Measurements from ENCODE around the gene ATP9B.
"Not testable (repeated sequence)": the region's sequence is repeated elsewhere in the genome, so short reads cannot be mapped to it uniquely, and the experiment has no call there.

Gene ATP9B

GRCh38 chr18:79257480-79257879 lies 188.3 kb downstream of the ATP9B start:
- Histone ChIP-seq H3K27ac (ENCODE audit: low read depth, low read length, severe bottlenecking) (no peak overlapping the region), H3K4me3 (ENCODE audit: extremely low read depth, insufficient read depth, low read length, poor library complexity, severe bottlenecking) (no peak overlapping the region), H3K36me3 (ENCODE audit: control insufficient read depth, insufficient read depth, low read length) (no peaks in the 10 kb centered on the region), H3K9me3 (ENCODE audit: control insufficient read depth, low read length) (no peaks in the 10 kb centered on the region), H3K4me1 (ENCODE audit: control insufficient read depth, insufficient read depth, low read length, poor library complexity, severe bottlenecking) (no peaks in the 10 kb centered on the region)
- WGBS, 2 experiments (ENCODE audit: insufficient coverage in 2 of 2) = 85 to 96% methylated on average over 5 of the region's 6 CpGs

GRCh38 chr18:79258447-79258846 lies 189.3 kb downstream of the ATP9B start:
- 67% methylated on average over 1 of the region's 4 CpGs; no CpG with 5 or more reads in 1 of the 2 experiments for WGBS, 2 experiments (ENCODE audit: insufficient coverage in 2 of 2)
- Histone ChIP-seq H3K36me3 (ENCODE audit: control insufficient read depth, insufficient read depth, low read length) (no peaks in the 10 kb centered on the region), H3K4me1 (ENCODE audit: control insufficient read depth, insufficient read depth, low read length, poor library complexity, severe bottlenecking) (no peaks in the 10 kb centered on the region), H3K27ac (ENCODE audit: low read depth, low read length, severe bottlenecking) (no peak overlapping the region), H3K4me3 (ENCODE audit: extremely low read depth, insufficient read depth, low read length, poor library complexity, severe bottlenecking) (no peak overlapping the region), H3K9me3 (ENCODE audit: control insufficient read depth, low read length) (no peaks in the 10 kb centered on the region)

- H3K36me3 ChIP-seq (ENCODE audit: control insufficient read depth, insufficient read depth, low read length) = no peaks in the 10 kb centered on the region
- no peaks in the 10 kb centered on the region for H3K4me1 ChIP-seq (ENCODE audit: control insufficient read depth, insufficient read depth, low read length, poor library complexity, severe bottlenecking)
- no CpG with 5 or more reads among the region's 2 CpGs for WGBS, 2 experiments (ENCODE audit: insufficient coverage in 2 of 2)
- H3K9me3 ChIP-seq (ENCODE audit: control insufficient read depth, low read length) = no peaks in the 10 kb centered on the region
- H3K27ac ChIP-seq (ENCODE audit: low read depth, low read length, severe bottlenecking) = no peak overlapping the region
- no peak overlapping the region for H3K4me3 ChIP-seq (ENCODE audit: extremely low read depth, insufficient read depth, low read length, poor library complexity, severe bottlenecking)
Measured at GRCh38 chr18:79259218-79259617, 190.0 kb downstream of the ATP9B start.

GRCh38 chr18:79260023-79260422 lies 190.8 kb downstream of the ATP9B start:
- Histone ChIP-seq H3K4me3 (ENCODE audit: extremely low read depth, insufficient read depth, low read length, poor library complexity, severe bottlenecking) (no peak overlapping the region), H3K27ac (ENCODE audit: low read depth, low read length, severe bottlenecking) (peak overlapping the region; percentile 10), H3K36me3 (ENCODE audit: control insufficient read depth, insufficient read depth, low read length) (no peaks in the 10 kb centered on the region), H3K4me1 (ENCODE audit: control insufficient read depth, insufficient read depth, low read length, poor library complexity, severe bottlenecking) (no peaks in the 10 kb centered on the region), H3K9me3 (ENCODE audit: control insufficient read depth, low read length) (no peaks in the 10 kb centered on the region)
- WGBS, 2 experiments (ENCODE audit: insufficient coverage in 2 of 2) = 93 to 98% methylated on average over 6 of the region's 8 CpGs

GRCh38 chr18:79260510-79260909 lies 191.3 kb downstream of the ATP9B start:
- 77 to 80% methylated on average over 1 of the region's 1 CpG for WGBS, 2 experiments (ENCODE audit: insufficient coverage in 2 of 2)
- Histone ChIP-seq H3K4me1 (ENCODE audit: control insufficient read depth, insufficient read depth, low read length, poor library complexity, severe bottlenecking) (no peaks in the 10 kb centered on the region), H3K4me3 (ENCODE audit: extremely low read depth, insufficient read depth, low read length, poor library complexity, severe bottlenecking) (no peak overlapping the region), H3K27ac (ENCODE audit: low read depth, low read length, severe bottlenecking) (no peak overlapping the region), H3K36me3 (ENCODE audit: control insufficient read depth, insufficient read depth, low read length) (no peaks in the 10 kb centered on the region), H3K9me3 (ENCODE audit: control insufficient read depth, low read length) (no peaks in the 10 kb centered on the region)

GRCh38 chr18:79265068-79265467 lies 195.9 kb downstream of the ATP9B start:
- 93 to 94% methylated on average over 5 to 6 of the region's 9 CpGs for WGBS, 2 experiments (ENCODE audit: insufficient coverage in 2 of 2)
- not testable (repeated sequence) for H3K4me1 ChIP-seq (ENCODE audit: control insufficient read depth, insufficient read depth, low read length, poor library complexity, severe bottlenecking); H3K9me3 ChIP-seq (ENCODE audit: control insufficient read depth, low read length); H3K4me3 ChIP-seq (ENCODE audit: extremely low read depth, insufficient read depth, low read length, poor library complexity, severe bottlenecking); H3K36me3 ChIP-seq (ENCODE audit: control insufficient read depth, insufficient read depth, low read length); H3K27ac ChIP-seq (ENCODE audit: low read depth, low read length, severe bottlenecking)

- H3K36me3 ChIP-seq (ENCODE audit: control insufficient read depth, insufficient read depth, low read length); H3K4me3 ChIP-seq (ENCODE audit: extremely low read depth, insufficient read depth, low read length, poor library complexity, severe bottlenecking); H3K9me3 ChIP-seq (ENCODE audit: control insufficient read depth, low read length); H3K27ac ChIP-seq (ENCODE audit: low read depth, low read length, severe bottlenecking); H3K4me1 ChIP-seq (ENCODE audit: control insufficient read depth, insufficient read depth, low read length, poor library complexity, severe bottlenecking): not testable (repeated sequence)
Measured at GRCh38 chr18:79271812-79272211, 202.6 kb downstream of the ATP9B start.

GRCh38 chr18:79272916-79273315 lies 203.7 kb downstream of the ATP9B start:
- Histone ChIP-seq H3K36me3 (ENCODE audit: control insufficient read depth, insufficient read depth, low read length) (no peaks in the 10 kb centered on the region), H3K4me3 (ENCODE audit: extremely low read depth, insufficient read depth, low read length, poor library complexity, severe bottlenecking) (no peak overlapping the region), H3K9me3 (ENCODE audit: control insufficient read depth, low read length) (no peaks in the 10 kb centered on the region), H3K27ac (ENCODE audit: low read depth, low read length, severe bottlenecking) (no peak overlapping the region), H3K4me1 (ENCODE audit: control insufficient read depth, insufficient read depth, low read length, poor library complexity, severe bottlenecking) (no peaks in the 10 kb centered on the region)
- 87 to 92% methylated on average over 6 to 8 of the region's 8 CpGs for WGBS, 2 experiments (ENCODE audit: insufficient coverage in 2 of 2)

- H3K36me3 ChIP-seq (ENCODE audit: control insufficient read depth, insufficient read depth, low read length) = no peaks in the 10 kb centered on the region
- WGBS, 2 experiments (ENCODE audit: insufficient coverage in 2 of 2) = 85 to 88% methylated on average over 8 of the region's 8 CpGs
- H3K4me3 ChIP-seq (ENCODE audit: extremely low read depth, insufficient read depth, low read length, poor library complexity, severe bottlenecking) = no peak overlapping the region
- H3K4me1 ChIP-seq (ENCODE audit: control insufficient read depth, insufficient read depth, low read length, poor library complexity, severe bottlenecking) = no peaks in the 10 kb centered on the region
- H3K9me3 ChIP-seq (ENCODE audit: control insufficient read depth, low read length) = no peaks in the 10 kb centered on the region
- H3K27ac ChIP-seq (ENCODE audit: low read depth, low read length, severe bottlenecking) = no peak overlapping the region
Measured at GRCh38 chr18:79274823-79275222, 205.6 kb downstream of the ATP9B start.

GRCh38 chr18:79275461-79275860 lies 206.3 kb downstream of the ATP9B start:
- H3K4me3 ChIP-seq (ENCODE audit: extremely low read depth, insufficient read depth, low read length, poor library complexity, severe bottlenecking) = no peak overlapping the region
- no peaks in the 10 kb centered on the region for H3K4me1 ChIP-seq (ENCODE audit: control insufficient read depth, insufficient read depth, low read length, poor library complexity, severe bottlenecking)
- WGBS, 2 experiments (ENCODE audit: insufficient coverage in 2 of 2) = 88% methylated on average over 5 of the region's 7 CpGs; no CpG with 5 or more reads in 1 of the 2 experiments
- H3K36me3 ChIP-seq (ENCODE audit: control insufficient read depth, insufficient read depth, low read length) = no peaks in the 10 kb centered on the region
- no peaks in the 10 kb centered on the region for H3K9me3 ChIP-seq (ENCODE audit: control insufficient read depth, low read length)
- no peak overlapping the region for H3K27ac ChIP-seq (ENCODE audit: low read depth, low read length, severe bottlenecking)

GRCh38 chr18:79275992-79276391 lies 206.8 kb downstream of the ATP9B start:
- Histone ChIP-seq H3K4me3 (ENCODE audit: extremely low read depth, insufficient read depth, low read length, poor library complexity, severe bottlenecking) (no peak overlapping the region), H3K36me3 (ENCODE audit: control insufficient read depth, insufficient read depth, low read length) (no peaks in the 10 kb centered on the region), H3K9me3 (ENCODE audit: control insufficient read depth, low read length) (no peaks in the 10 kb centered on the region), H3K27ac (ENCODE audit: low read depth, low read length, severe bottlenecking) (no peak overlapping the region), H3K4me1 (ENCODE audit: control insufficient read depth, insufficient read depth, low read length, poor library complexity, severe bottlenecking) (no peaks in the 10 kb centered on the region)
- 83 to 94% methylated on average over 1 to 3 of the region's 4 CpGs for WGBS, 2 experiments (ENCODE audit: insufficient coverage in 2 of 2)

- Histone ChIP-seq H3K4me1 (ENCODE audit: control insufficient read depth, insufficient read depth, low read length, poor library complexity, severe bottlenecking) (no peaks in the 10 kb centered on the region), H3K9me3 (ENCODE audit: control insufficient read depth, low read length) (no peaks in the 10 kb centered on the region), H3K36me3 (ENCODE audit: control insufficient read depth, insufficient read depth, low read length) (no peaks in the 10 kb centered on the region), H3K4me3 (ENCODE audit: extremely low read depth, insufficient read depth, low read length, poor library complexity, severe bottlenecking) (no peak overlapping the region), H3K27ac (ENCODE audit: low read depth, low read length, severe bottlenecking) (no peak overlapping the region)
- WGBS, 2 experiments (ENCODE audit: insufficient coverage in 2 of 2) = 87 to 93% methylated on average over 10 to 11 of the region's 11 CpGs
Measured at GRCh38 chr18:79278896-79279295, 209.7 kb downstream of the ATP9B start.

All from mesodermal cell (in vitro differentiated cells).